Erythroblast (primary cell): ENCODE results near the gene IRAK1.

Experiments
- DNase-seq, 2 experiments: peaks; one replicate each; lab custom pipeline; 2025; lab: John Stamatoyannopoulos, UW
- GATA1 ChIP-seq: IDR thresholded peaks from 2 replicates; pipeline ENCODE4 v1.6.1; 2011; ENCODE audit warnings: low read depth, mild to moderate bottlenecking, control low read depth, low read length, moderate library complexity
- POLR2A ChIP-seq: IDR thresholded peaks from 2 replicates; pipeline ENCODE4 v1.6.1; 2011; ENCODE audit warnings: mild to moderate bottlenecking, low read length

Gene IRAK1

DNA sequence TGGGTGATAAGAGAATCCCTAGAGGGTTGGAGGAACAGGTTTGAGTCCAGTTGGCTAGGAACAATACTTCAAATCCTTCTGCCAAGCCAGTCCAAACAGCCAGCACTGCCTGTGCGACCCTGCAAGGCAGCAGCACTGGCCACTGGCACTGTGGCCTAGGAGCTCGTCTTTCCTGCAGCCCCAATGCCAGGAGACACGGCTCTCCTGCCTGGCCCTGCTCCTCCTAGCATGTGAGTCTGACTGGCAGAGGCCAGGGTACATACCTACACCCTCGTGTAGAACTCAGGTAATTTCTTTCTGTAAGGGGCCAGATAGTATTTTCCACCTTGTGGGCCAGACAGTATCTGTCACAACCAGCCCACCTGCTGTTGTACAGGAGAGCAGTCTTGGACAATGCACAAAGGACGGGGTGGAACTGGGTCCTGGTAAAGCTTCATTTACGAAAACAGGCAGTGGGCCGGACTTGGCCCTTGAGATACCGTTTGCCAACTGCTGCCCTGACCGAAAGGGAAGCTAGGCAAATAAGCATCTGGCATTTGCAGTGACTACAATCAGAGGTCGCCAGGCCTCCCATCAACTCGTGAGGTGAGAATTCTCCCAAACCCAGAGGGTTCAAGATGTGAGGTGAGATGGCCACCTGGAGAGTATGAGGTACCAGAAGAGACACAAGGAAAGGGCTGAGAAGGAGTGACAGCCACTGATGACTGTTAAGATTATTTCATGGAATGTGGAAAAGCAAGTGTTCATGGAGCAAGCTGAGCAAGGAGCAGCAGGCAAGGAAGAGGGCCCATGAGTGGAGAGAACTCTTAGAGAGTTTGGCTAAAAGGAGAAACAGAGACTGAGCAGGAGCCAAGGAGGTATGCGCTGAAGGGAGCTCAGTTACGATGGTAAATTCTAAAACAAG lies 29.8 kb upstream of the IRAK1 start:
- TF ChIP-seq POLR2A (no peak), GATA1 (no peak)
- no peak for DNase-seq

DNA sequence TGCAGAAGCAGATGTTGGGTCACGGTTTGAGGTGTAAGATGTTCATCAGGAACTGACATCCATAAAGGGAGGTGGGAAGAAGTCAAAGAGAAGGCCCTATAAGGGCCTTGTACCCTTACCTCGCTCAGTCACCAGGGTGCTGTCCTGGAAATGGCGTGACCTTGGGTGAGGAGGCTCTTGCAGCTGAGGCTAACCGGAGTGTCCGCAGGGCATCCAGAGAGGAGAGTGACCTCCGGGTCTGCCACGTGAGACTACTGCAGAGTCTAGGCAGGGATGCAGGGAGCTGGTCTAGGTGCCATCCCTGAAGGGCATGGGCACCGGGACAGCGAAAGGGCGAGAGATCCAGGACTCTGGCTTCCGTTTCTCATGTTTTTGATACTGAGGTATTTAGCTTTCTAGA lies 28.7 kb upstream of the IRAK1 start:
- no peak for DNase-seq
- TF ChIP-seq GATA1 (no peak), POLR2A (no peak)

DNA sequence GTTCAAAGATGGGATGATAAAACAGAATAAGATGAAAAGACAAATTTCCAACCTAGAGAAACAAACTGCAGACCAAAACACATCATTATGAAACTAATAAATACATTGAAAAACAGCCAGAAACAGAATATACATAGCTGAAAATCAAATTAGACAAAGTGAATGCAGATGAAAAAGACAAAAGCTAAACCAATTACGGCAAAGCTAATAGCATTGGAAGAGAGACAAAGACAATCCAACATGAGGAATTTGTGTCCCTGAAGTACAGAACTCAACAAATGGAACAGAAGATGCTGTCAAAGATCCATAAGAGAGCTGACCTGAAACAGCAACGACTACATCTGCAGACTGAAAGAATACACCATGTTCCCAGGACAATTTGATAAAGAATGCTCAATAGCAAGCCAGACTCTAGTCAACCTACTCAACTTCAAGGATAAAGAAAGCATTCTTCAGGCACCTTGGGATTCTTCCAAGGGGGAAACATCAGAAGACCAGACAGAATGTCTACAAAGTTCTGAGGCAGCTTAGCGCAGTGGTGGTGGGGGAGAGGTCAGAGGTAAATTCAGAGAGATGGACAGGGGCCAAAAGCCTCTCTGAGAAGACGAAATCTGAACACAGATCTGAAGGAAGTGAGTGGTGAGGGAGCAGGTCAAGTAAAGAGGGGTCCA lies 27.4 kb upstream of the IRAK1 start:
- no peak for DNase-seq
- TF ChIP-seq POLR2A (no peak), GATA1 (no peak)

- TF ChIP-seq POLR2A (no peak), GATA1 (no peak)
Measured at GRCh38 chrX:154046031-154046781, 26.5 kb upstream of the IRAK1 start.

DNA sequence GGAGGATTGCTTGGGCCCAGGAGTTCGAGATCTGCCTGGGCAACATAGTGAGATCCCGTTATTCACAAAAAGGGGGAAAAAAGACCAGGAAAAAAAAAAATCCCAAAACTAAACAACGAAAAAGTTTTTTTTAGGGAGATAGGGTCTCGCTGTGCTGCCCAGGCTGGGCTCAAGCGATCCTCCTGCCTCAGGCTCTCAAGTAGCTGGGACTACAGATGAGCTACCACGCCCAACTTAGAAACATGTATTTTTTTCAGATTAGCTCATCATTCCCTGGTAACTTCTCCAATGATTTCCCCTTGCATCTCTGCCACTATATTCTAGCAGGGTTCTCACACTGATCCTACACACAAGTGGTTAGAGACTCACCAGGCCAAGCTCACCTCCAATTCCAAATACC lies 24.4 kb upstream of the IRAK1 start:
- TF ChIP-seq POLR2A = no peak
- no peak for TF ChIP-seq GATA1
- DNase-seq = no peak

More at GRCh38 chrX:154046031-154046781, 26.5 kb upstream of the IRAK1 start:
- DNase-seq = no peak

GRCh38 chrX:154043003-154043763 lies 23.5 kb upstream of the IRAK1 start:
- no peak for DNase-seq
- TF ChIP-seq GATA1 = no peak
- no peak for TF ChIP-seq POLR2A

DNA sequence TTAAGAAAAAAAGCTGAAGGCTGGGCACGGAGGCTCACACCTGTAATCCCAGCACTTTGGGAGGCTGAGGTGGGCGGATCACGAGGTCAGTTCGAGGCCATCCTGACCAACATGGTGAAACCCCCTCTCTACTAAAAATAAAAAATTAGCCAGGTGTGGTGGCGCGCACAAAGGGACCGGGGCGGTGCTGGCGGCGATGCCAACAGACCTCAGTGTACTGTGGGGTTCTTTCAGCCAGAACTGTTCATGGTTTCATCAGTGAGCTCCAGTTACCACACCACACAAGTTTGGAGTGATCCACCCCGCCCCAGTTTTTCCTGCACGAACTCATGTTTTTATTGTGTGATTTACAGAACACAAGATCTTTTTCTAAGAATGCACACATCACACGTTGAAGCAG lies 21.2 kb upstream of the IRAK1 start:
- no peak for DNase-seq
- no peak for TF ChIP-seq GATA1
- TF ChIP-seq POLR2A = no peak

- TF ChIP-seq GATA1 (no peak), POLR2A (no peak)
- DNase-seq = peak; percentile 11 to 38
Measured at GRCh38 chrX:154040307-154040756, 20.6 kb upstream of the IRAK1 start.

GRCh38 chrX:154039577-154039976 lies 19.9 kb upstream of the IRAK1 start:
- TF ChIP-seq GATA1 = no peak
- no peak for TF ChIP-seq POLR2A
- DNase-seq = no peak

DNA sequence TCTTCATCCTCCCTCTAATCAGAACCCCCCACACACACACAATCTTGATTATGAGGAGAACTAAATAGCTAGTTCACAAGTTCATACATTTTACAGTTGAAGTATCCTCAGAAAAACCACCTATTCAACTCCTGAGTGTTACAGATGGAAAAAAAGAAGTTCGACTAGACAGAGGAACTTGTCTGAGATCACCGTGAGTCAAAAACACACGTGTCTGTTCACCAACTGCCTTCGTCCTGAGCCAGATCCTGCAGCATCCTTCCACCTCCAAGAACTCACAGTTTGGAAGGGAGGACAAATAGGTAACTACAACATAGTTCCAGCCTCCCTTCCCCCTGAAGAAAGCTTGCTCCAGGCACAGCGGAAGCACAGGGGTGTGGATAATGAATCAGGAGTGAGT lies 19.0 kb upstream of the IRAK1 start:
- TF ChIP-seq POLR2A (no peak), GATA1 (no peak)
- no peak for DNase-seq

- no peak for DNase-seq
- no peak for TF ChIP-seq GATA1
- TF ChIP-seq POLR2A = no peak
Measured at GRCh38 chrX:154037754-154038153, 18.1 kb upstream of the IRAK1 start.

DNA sequence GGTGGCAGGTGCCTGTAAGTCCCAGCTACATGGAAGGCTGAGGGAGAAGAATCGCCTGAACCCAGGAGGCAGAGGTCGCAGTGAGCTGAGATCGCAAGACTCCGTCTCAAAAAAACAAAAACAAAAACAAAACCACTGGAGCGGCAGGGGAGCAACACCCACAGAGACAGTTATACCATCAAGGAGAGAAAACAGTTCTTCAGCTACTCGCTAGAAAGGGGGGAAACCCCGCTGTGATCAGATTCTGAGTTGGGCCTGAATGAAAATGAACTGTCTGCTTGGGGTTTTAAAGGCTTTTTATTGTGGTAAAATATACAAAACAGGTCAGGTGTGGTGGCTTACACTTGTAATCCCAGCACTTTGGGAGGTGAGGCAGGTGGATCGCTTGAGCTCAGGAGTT lies 16.8 kb upstream of the IRAK1 start:
- no peak for DNase-seq
- no peak for TF ChIP-seq GATA1
- TF ChIP-seq POLR2A = no peak

- no peak for TF ChIP-seq POLR2A
- no peak for TF ChIP-seq GATA1
- no peak for DNase-seq
Measured at GRCh38 chrX:154033848-154034247, 14.1 kb upstream of the IRAK1 start.

DNA sequence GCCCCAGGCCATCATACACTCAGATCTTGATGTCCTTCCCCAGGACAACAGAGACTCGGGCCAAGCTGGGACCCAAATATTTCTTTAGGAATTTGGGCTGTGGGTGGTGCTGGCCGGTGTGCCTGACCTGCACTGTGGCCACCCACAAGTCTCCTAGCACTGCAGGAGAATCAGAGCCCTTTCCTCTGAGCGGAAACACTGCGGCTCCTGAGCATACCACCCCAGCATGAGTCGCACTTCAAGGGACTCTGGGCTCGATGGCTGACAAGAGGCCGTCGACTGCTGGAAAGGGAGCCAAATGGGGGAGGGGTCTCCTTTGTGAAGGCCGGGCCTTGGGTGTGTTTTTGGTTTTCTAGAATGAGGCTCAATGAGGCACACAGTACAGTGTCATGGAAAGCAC lies 13.0 kb upstream of the IRAK1 start:
- no peak for DNase-seq

More for the DNA sequence above, 13.0 kb upstream of the IRAK1 start:
- TF ChIP-seq POLR2A (no peak), GATA1 (no peak)
